Measurements from ENCODE around the gene DCAF4L1.

The DCAF4L1 gene

DNA sequence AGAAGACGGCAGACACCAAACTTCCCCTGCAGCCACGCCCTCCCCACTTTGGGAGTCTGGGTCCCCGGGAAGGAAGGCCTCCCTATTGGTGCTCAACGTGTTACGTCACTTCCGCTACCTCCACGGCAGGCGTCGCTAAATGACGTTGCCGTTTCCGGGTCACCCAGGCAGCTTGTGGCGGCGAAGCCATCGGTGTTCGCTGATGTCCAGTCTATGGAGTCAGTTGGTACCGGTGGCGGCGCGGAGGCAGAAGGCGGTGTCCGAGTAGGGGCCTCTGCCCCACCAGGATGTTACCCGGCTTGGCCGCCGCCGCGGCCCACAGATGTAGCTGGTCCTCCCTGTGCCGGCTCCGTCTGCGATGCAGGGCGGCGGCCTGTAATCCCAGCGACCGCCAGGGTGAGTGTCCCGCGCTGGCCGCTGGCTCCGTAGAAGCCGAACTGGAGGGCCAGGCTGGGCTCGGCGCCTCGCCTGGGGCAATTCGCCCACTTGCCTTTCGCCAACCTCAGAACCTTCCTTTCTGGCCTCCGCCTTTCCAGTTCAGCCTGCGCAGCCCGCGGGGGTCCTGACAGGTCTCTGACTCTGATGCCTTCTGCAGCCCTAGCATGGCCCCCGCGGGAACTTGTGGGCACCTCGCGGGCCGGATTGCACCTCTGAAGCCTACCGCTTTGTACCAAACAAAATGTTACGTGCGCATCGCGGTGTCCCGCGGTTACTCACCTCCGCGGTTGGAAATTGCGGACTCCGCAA is 9.0 kb downstream of the DCAF4L1 start, which contains the start of gene SLC30A9:
SLC30A9 (plus strand) TSS at position 166 of the 747 bp plus-strand sequence; CDS start at position 288, 122 bp downstream.
- DNase-seq = peak; percentile 93

DNA sequence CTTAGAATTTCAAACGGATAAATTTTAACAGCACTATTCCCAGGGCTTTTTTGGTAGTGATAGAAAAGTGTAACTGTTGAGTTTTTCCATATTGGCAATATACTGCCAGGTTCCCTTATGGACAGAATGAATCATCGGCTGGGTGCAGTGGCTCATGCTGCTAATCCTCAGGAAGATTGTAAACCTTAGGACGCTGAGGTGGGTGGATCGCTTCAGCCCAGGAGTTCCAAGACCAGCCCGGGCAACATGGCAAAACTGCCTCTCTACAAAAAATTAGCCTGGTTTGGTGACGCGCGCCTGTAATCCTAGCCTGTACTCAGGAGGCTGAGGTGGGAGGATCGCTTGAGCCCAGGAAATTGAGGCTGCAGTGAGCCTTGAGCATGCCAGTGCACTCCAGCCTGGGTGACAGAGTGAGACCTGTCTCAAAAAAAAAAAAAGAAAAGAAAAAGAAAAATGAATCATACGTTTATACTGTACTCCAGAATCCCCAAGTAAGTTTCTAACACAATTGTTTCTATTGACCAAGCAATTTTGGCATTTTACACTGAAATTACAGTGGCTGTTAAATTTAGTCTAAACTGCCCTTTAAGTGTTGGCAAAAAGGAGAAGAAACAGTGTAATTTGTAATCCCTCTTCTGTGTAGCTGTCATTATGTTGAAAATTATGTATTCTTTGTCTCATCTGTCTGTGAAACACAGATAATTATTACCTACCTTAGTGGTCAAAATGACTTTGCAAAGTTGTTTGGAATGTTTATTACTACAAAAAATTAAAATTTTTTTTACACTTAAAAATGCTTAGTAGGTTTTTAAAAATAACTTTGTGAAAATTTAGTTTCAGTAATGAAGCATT is 10.6 kb downstream of the DCAF4L1 start:
- no peak for DNase-seq

DNA sequence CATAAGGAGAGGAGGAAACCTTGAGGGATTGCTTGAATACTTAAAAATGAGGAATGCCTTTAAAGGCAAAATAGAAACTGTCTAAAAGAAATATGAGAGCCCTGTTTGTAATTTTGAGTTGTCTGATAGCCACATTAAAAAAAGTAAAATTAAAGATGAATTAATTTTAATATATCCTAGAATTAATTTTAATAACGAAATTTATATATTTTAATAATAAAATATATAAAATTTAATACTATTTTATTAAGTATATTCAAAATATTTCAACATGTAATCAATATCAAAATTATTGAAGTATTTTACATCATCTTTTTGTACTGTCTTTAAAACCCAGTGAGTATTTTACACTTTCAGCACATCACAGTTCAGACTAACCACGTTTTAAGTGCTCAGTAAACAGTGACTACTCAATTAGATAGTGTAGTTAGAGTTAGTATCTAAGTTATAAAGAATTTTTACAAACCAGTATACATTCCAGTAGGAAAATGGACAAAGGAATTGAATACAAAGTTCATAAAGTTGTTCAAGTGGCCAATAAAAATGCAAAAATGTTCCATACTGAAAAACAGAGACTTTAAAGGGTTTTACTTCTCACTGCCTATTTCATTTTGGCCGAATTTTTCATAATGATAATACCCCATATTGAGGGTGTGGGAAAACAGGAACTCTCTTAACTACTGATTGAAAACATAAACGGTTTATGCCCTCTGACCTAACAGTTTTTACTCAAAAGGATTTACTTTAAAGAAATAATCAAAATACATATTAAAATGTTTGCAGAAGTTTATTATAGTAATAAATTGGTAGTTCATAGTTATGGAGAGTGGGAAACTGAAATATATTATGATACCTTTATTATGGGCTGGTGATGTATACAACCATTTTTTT is 11.7 kb downstream of the DCAF4L1 start:
- no peak for DNase-seq

DNA sequence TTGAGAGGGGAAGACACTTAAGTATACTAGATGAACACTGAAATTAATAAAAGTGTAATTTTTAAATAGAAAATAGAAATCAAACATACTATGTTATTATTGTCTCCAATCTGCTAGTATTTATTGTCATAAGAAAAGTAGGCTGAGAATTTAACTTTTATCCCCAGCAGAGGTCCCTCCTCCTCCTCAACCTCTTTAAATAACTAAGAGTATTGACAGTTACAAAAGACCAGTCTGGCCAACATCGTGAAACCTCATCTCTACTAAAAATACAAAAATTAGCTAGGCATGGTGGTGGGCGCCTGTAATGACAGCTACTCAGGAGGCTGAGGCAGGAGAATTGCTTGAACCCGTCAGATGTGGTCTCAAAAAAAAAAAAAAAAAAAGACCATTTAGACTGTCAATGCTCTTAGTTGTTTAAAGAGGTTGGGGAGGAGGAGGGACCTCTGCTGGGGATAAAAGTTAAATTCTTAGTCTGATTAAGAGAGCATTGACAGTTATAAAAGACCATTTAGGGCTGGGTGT is 13.0 kb downstream of the DCAF4L1 start:
- DNase-seq = no peak

DNA sequence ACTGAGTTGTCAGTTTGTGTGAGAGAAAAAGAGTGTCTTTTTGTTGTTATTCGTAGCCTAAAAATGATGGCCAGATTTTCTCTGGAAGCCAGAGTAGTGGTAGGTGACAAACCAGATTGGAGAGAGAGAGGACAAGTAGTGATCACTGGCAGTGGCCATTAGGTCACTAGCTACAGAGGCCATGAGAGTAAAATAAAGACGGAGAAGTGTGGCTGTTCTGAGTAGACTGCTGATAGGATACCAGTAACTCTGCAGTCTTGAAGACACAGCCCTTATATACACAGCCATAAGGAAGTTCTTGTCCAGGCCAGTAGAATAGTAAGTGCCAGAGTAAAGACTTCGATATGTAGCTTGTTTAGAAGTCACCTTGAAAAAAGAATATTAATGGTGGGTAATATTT is 16.5 kb downstream of the DCAF4L1 start:
- no peak for DNase-seq

DNA sequence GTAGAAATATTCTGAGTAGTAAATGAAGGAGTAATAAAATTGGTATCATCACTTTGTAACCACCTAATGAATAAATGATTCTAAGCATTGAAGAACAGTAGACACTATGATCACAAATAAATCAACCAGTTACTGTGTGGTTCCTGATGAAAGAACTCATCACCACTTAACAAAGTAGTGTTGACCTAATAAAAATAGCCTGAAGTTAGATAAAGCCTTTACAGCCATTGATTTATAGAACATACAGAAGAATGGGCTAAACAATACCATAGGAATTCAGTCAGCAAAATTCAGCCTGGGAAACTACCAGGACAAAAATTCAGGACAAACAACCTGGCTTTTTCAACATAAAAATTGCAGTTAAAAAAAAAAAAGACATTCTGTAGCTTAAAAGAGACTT is 17.8 kb downstream of the DCAF4L1 start:
- DNase-seq = no peak

DNA sequence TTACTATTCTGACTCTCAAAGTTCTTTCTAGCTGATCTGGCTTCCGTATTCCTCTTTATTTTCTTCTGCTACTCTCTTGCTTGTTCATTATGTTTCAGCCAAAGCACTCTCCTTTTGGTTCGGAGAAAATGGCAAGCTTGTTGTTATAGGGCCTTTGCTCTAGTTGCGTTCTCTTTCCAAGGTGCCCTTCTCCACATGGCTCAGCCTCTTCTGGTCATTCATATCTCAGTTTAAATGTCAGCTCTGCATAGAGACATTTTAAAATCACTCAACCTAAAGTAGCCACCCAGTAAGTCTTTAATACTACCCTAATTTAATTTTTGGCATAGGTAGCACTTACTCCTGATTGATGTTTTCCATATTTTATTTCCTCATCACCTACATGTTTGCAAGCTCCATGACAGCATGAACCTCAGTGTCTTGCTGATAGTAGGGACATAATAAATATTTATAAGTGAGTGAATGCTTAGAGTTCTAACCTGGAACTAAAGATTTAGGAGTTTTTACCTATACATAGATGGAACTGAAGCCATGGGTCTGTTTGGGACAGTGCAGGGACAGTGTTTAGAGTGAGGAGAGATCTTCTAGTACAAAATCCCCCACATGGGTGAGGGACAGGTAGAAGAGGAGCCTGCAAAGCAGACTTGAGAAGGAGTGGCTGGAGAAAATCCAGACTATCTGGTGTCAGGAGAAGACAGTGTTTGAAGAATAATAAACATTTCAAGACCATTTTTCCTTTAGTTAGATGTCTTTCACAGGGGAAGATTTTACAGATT is 26.6 kb downstream of the DCAF4L1 start:
- no peak for DNase-seq

DNA sequence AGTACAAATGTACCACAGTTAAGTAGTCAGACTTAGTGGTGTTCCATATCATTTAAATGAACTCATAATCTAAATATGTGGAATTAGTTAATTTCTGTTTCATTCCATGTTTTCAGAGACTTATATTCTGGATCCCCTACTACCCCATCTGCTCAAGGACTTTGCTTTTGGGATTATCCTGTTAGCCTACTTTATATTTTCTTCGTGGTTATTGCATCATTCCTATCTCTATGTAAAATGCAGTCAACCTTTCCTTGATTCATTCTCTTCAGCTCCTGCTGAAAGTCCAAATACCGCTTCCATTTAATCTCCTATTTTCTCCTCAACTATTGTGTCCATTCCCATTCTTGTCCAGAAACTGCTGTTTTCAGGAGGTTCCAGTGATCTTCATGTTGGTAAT is 33.9 kb downstream of the DCAF4L1 start:
- no peak for DNase-seq

DNA sequence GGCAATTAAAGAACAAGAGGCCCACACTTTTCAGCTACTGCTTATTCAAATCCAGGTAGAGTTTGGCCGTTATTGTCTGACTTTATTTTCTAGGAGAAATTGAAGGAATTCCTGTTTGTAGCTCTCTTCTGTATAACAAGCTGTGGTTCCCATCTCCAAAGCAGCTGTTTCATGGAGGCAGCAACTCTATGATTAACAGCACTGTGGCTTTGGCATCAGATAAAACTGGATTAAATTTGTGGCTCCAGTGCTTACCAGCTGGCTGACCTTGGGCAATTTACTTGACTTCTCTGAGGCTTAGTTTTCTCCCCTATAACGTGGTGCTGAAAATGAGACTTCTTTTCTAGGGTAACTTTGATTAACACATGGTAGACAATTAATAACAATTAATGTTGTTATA is 36.9 kb downstream of the DCAF4L1 start:
- no peak for DNase-seq

All from stimulated activated CD4-positive, alpha-beta T cell treated with anti-CD3 and anti-CD28 coated beads, Interleukin-1b, Interleukin-23, amount 100 ng/mL, for 48 hours (primary cell).